Jurkat, Clone E6-1 (cell line): Measurements from ENCODE around the gene MKI67.

Experiments used
- DNase-seq: peaks from one replicate; pipeline ENCODE4 v3.0.0-alpha.2; 2011; ENCODE audit warnings: low read depth, low spot score
- H3K4me3 ChIP-seq: 2 replicates; pipeline ENCODE4 v1.5.1; 2011; ENCODE audit warnings: mild to moderate bottlenecking, low read length, control low read depth, moderate library complexity

MKI67 gene

GRCh38 chr10:128060341-128061250 lies 65.6 kb downstream of the MKI67 start:
- no peak for DNase-seq
- H3K4me3 ChIP-seq: no peak overlapping the region

GRCh38 chr10:128059982-128060293 lies 66.3 kb downstream of the MKI67 start:
- no peak overlapping the region for H3K4me3 ChIP-seq

DNA sequence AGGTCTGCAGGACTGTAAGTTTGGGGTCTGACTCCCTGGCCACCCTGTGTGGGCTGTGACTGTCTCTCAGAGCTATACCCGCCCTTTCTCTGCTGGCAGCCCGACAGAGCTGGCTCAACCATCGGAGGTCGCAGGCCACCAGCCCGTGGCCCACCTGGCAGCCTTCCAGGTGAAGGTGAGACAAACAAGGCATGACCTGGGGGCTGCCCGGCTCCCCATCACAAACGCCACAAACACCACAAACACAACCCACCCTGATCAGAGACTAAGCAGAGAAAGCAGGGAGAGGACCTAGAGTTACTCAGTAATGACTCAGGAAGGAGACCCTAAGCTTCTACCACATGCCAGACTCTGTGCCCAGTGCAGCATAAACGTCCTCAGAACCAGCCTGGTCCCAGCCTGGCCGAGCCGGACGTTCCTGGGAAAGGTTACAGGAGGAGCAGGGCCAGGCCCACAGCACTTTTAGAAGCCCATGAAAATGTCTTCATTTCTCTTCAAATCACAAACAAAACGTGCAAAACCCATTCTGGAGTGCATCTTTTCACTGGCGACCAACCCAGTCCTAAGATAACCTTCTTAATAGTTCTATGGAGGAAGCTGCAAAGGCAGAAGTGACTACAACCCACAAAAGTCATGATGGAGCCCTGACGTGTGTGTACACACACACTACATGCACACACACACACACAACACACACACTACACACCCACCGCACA lies 66.8 kb downstream of the MKI67 start:
- no peak for DNase-seq
- H3K4me3 ChIP-seq: no peak overlapping the region

More at GRCh38 chr10:128059982-128060293, 66.3 kb downstream of the MKI67 start:
- DNase-seq: no peak

DNA sequence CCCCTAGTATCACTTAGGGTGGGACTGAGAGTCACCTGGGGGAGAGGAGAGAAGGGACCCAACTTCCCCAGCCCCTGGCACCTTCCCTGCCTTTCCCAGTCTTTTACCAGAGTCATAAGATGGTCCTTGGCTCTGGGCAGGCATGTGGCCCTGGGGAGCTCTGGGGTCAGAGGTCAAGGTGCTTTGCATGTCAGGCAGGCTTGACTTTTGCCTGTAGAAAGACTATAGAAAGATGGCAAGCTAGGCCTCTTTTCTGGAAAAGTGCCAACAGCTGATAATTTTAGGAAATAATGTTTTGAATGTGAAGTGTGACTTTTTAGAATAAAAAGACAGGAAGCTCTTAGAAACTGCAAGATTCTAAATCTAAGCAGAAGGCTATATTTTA lies 67.5 kb downstream of the MKI67 start:
- no peak for DNase-seq

GRCh38 chr10:128058106-128058749 lies 68.0 kb downstream of the MKI67 start:
- H3K4me3 ChIP-seq: no peak overlapping the region
- no peak for DNase-seq

More for the DNA sequence above, 67.5 kb downstream of the MKI67 start:
- H3K4me3 ChIP-seq: no peak overlapping the region

GRCh38 chr10:128056303-128057050 lies 69.7 kb downstream of the MKI67 start:
- DNase-seq: no peak
- H3K4me3 ChIP-seq: no peak overlapping the region

DNA sequence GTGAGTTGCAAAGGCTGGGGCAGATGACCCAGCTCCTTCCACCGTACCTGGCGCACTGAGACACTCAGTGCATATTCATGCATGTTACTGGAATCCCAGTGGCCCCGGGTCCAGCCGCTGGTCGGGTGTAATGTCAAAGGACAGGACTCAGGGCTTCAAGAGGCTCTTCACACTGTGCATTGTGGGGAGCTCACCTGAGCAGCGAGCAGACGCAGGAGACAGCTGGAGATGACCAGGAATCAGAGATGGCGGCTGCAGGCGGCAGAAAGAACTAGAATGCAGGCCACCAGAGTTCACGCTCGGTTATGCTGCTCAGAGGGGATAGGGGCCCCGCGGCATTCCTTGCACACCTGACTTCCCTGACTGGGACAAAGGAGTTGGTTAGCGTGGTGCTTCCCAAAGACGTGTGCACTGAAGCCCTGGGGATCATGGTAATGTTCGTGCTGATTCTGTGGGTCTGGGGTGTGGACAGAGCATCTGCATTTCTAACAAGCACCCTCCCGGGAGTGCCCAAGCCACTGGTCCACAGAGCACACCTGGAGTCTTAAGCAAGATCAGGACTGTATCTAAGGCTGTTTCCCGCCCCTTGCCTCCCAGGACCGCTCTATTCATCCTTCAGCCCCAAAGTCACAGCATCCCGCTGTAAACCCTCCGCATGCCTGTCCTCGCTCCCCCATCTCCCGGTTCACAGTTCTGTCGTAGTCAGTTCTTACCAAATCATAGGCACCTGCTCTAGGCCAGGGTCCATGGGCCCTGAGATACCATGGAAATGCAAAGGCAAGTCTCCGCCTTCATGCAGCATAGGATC lies 71.0 kb downstream of the MKI67 start:
- DNase-seq: no peak
- H3K4me3 ChIP-seq: no peak overlapping the region

GRCh38 chr10:128054163-128054970 lies 71.9 kb downstream of the MKI67 start:
- no peak overlapping the region for H3K4me3 ChIP-seq
- DNase-seq: no peak

DNA sequence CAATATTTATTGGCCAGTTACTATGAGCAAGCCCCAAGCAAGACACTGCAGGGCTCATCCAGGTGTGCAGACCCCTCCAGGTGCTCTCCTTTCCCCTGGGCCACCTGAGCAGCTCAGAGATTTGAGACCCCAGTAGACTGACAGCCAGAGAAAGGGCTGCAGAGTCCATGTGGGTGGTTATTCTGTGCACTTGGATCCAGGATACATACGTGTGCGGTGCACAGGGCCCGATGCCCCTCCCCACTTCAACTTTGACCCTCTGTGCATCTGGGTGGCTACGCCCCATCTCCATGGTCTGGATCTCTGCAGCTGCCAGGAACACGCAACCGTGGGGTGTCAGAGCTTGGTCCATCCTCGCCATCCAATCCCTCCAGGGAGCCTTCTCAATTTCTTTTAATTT lies 72.9 kb downstream of the MKI67 start:
- no peak for DNase-seq
- no peak overlapping the region for H3K4me3 ChIP-seq

- H3K4me3 ChIP-seq: no peak overlapping the region
- no peak for DNase-seq
Measured at GRCh38 chr10:128052696-128053095, 73.5 kb downstream of the MKI67 start.

DNA sequence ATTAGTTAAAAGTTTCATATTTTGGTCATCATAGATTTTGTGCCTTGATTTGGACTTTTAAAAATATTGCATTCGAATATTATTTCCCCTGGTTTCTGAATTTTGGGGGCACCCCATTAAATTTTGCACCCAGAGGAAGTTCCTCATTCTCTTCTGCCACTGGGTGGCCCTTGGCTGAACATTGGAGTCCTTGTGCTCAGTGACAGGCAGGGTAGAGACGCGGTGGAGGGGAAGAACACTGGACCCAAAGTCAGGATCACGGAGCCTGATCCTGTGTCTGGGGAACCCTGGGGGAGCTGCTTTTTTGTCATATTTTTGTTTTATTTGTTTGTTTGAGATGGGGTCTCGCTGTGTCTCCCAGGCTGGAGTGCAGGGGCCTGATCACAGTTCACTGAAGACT lies 74.7 kb downstream of the MKI67 start:
- DNase-seq: no peak
- no peak overlapping the region for H3K4me3 ChIP-seq

DNA sequence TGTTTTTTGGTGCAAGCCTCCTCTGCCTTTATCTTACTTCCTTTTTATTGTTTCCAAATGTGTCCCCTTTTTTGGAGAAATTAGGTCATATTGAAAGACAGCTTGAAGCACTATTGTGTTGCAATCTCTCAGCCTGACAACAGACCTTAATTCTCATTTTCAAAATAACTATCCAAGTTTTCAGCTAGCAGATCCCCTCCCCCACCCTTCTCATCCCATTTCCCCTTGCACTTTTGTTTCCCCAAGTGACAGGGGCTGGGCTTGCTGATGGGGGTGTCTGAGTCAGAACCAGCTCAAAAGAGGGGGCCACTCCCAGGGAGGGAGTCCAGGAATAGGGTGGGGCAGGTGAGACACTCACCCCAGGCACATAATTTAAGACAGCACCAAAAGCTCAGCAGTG lies 75.3 kb downstream of the MKI67 start:
- no peak overlapping the region for H3K4me3 ChIP-seq
- DNase-seq: no peak

- H3K4me3 ChIP-seq: no peak overlapping the region
- no peak for DNase-seq
Measured at GRCh38 chr10:128050121-128050516, 76.1 kb downstream of the MKI67 start.

DNA sequence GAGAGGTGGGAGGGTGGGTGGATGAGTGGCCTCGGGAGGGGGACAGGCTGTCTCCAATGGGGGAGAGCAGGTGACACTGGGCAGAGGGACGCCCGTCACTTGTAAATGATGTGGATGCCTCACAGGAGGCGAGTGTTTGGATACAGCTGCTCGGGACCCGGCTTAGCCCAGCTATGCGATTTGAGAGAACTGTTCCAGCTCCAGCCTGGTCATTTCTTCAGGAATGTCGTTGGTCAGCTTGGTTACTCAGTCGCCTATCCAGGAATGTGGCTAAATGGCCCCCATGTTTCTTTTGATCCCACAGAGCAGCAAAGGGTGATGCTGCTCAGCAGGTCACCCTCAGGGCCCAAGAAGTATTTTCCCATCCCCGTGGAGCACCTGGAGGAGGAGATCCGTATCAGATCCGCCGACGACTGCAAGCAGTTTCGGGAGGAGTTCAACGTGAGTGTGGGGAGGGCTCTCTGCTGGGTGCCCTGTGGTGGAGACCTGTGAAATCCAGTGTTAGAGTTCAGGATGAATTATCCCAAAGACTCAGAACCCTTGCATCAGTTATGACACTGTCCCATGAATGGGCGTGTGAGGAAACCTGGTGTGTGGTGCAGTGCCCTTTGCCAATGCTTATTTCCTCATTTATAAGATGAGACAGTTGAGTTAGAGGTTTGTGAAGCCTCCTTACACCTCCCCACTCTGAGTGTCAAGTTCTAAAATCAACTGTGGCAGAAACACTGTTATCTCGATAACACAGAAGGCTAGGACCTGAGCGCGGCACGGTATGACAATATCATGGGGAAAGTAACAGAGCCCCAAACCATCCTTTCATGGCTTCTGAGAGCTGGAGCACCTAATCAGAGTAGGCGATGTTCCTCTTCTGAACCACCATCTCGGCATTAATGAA lies 76.8 kb downstream of the MKI67 start:
- DNase-seq: no peak
- H3K4me3 ChIP-seq: no peak overlapping the region

GRCh38 chr10:128048819-128049210 lies 77.4 kb downstream of the MKI67 start:
- no peak for DNase-seq
- peak overlapping the region; percentile 57 for H3K4me3 ChIP-seq

DNA sequence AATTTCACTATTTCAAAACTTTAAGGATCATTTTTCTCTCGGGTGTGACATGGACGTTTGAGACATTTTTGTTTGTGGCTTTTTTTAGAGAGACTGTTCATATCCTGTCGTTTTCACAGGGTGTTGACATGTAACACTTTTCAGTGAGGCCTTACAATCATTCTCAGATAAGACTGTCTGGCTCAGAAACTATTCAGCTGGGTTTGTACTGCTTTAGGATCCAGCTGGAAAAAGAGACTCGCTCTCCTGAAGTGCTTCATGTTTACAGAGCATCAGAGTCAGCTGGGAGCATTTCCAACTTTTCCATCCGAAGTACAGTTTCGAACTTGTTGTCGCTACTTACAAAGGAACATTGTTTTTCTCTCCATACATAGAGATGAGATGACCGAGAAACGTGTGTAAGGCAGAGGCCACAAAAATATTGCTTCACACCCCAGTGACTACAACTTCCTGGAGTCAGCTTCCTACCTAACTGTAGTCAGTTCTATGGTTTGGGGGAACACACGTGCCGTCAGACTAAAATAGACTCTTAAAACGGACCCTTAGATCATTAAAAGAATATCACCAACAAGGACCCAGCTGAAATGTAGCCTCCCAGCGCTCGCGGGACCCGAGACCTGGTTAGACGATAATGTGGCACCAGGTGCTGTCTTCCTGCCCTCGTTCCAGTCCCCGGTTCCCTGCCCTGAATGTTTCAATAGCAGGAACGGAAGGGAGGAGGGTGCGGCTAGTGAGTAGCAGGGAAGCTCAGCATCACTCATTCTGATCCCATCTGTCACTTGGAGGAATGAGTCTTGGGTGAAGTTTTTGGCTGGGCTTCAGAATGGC lies 78.0 kb downstream of the MKI67 start:
- peak overlapping the region; percentile 57 for H3K4me3 ChIP-seq
- peak; percentile 53 for DNase-seq
